ENCODE measurements around the gene HIVEP1.

GRCh38 chr6:12200015-12200564 is 188.0 kb downstream of the HIVEP1 start:
- TF ChIP-seq ZBTB21 (CRISPR knock-in tag; IDR thresholded peaks at IDR 0.05; ENCODE audit: borderline replicate concordance) = no peak
- TF ChIP-seq ETV6 (CRISPR knock-in tag; IDR thresholded peaks at IDR 0.05) = no peak
- no peak for TF ChIP-seq CTCF (IDR thresholded peaks at IDR 0.05)

Measured in WTC11 (cell line).